PFSK-1 (cell line): Measurements from ENCODE around the gene DIP2B.

ENCODE experiments used
- POLR2AphosphoS5 ChIP-seq: IDR thresholded peaks from 2 replicates; pipeline ENCODE4 v1.6.1; 2012; ENCODE audit warnings: low read depth, mild to moderate bottlenecking, control low read depth, low read length, moderate library complexity
- TAF1 ChIP-seq: IDR thresholded peaks from 2 replicates; pipeline ENCODE4 v1.6.1; 2012; ENCODE audit warnings: low read length, control low read depth, borderline replicate concordance; ENCODE audit not compliant: insufficient read depth

GRCh38 chr12:50528800-50529199, 24.0 kb downstream of the DIP2B start:
- no peak for TF ChIP-seq TAF1
- TF ChIP-seq POLR2AphosphoS5 = no peak
